ENCODE results near the gene ADGRA3.

The ADGRA3 gene

GRCh38 chr4:22345678-22346077, 170.2 kb downstream of the ADGRA3 start:
- no peak for DNase-seq (ENCODE audit: extremely low spot score)
- no peak for TF ChIP-seq CTCF (IDR thresholded peaks at IDR 0.05; ENCODE audit: control extremely low read depth, extremely low read depth, low read depth, missing control alignments)
- POLR2A ChIA-PET, result no interaction called here
- CTCF ChIA-PET, result no interaction called here

GRCh38 chr4:22345055-22345454, 170.8 kb downstream of the ADGRA3 start:
- DNase-seq (ENCODE audit: extremely low spot score), result no peak
- TF ChIP-seq CTCF (IDR thresholded peaks at IDR 0.05; ENCODE audit: control extremely low read depth, extremely low read depth, low read depth, missing control alignments), result no peak
- ChIA-PET CTCF (no interaction called here), POLR2A (no interaction called here)

GRCh38 chr4:22343606-22344005, 172.3 kb downstream of the ADGRA3 start:
- no peak for DNase-seq (ENCODE audit: extremely low spot score)
- no peak for TF ChIP-seq CTCF (IDR thresholded peaks at IDR 0.05; ENCODE audit: control extremely low read depth, extremely low read depth, low read depth, missing control alignments)
- CTCF ChIA-PET, result no interaction called here
- POLR2A ChIA-PET, result no interaction called here

- POLR2A ChIA-PET, result no interaction called here
- no peak for DNase-seq (ENCODE audit: extremely low spot score)
- CTCF ChIA-PET, result no interaction called here
- TF ChIP-seq CTCF (IDR thresholded peaks at IDR 0.05; ENCODE audit: control extremely low read depth, extremely low read depth, low read depth, missing control alignments), result no peak
Observed at GRCh38 chr4:22339491-22339890, 176.4 kb downstream of the ADGRA3 start.

- no peak for DNase-seq (ENCODE audit: extremely low spot score)
- no peak for TF ChIP-seq CTCF (IDR thresholded peaks at IDR 0.05; ENCODE audit: control extremely low read depth, extremely low read depth, low read depth, missing control alignments)
- CTCF ChIA-PET, result no interaction called here
- POLR2A ChIA-PET, result no interaction called here
Observed at GRCh38 chr4:22338796-22339195, 177.1 kb downstream of the ADGRA3 start.
